GM10248 (cell line): Measurements from ENCODE around the gene PAQR4.

Experiments used
- CTCF ChIA-PET: fragments of 300-600 bp; sonication (Branson Sonifier 250); formaldehyde crosslinking; extraction: SDS; loops from one replicate; lab custom pipeline; 2021; ENCODE audit warnings: antibody characterized with exemption; lab: Yijun Ruan, JAX
- POLR2A ChIA-PET: fragments of 350-650 bp; sonication (Branson Sonifier 250); formaldehyde crosslinking; extraction: SDS; loops from one replicate; lab custom pipeline; 2020; ENCODE audit warnings: antibody characterized with exemption; lab: Yijun Ruan, JAX
- DNase-seq: peaks from one replicate; pipeline ENCODE4 v3.0.0; 2012; ENCODE audit errors: extremely low spot score
- CTCF ChIP-seq: IDR thresholded peaks from 2 replicates; pipeline ENCODE4 v1.5.1; 2012; ENCODE audit warnings: mild to moderate bottlenecking, low read depth; ENCODE audit errors: extremely low read depth, missing control alignments, control extremely low read depth

The PAQR4 gene

GRCh38 chr16:2963074-2963722, 6.0 kb upstream of the PAQR4 start:
- no peak for TF ChIP-seq CTCF
- no peak for DNase-seq
- POLR2A ChIA-PET, result interaction anchor here (0.6 kb wide), 1 partner anchor 16 kb away, joined by 5 read pairs; no protein-coding TSS in a partner anchor
- CTCF ChIA-PET, result interaction anchor here (1.0 to 8.6 kb wide), 10 partner anchors 9 to 55 kb away, joined by 3 to 54 read pairs (median 5); partner anchors contain the start of gene FLYWCH1

- ChIA-PET CTCF (interaction anchor here (1.4 to 8.6 kb wide), 5 partner anchors 8 to 68 kb away, joined by 3 to 54 read pairs (median 8); no protein-coding TSS in a partner anchor), POLR2A (no interaction called here)
- peak; percentile 56 for DNase-seq
- TF ChIP-seq CTCF, result no peak
Measured at GRCh38 chr16:2963723-2964474, 5.2 kb upstream of the PAQR4 start, which contains the start of gene KREMEN2. Gene KREMEN2 (plus strand): TSS chr16:2964275. CDS start chr16:2964521, 246 bp downstream.

GRCh38 chr16:2964475-2965336, 4.4 kb upstream of the PAQR4 start:
- TF ChIP-seq CTCF, result no peak
- ChIA-PET POLR2A (interaction anchor here (0.7 kb wide), 1 partner anchor 16 kb away, joined by 6 read pairs; the partner anchor contains the start of gene PKMYT1), CTCF (interaction anchor here (1.0 to 8.6 kb wide), 7 partner anchors 8 to 96 kb away, joined by 3 to 54 read pairs (median 8); no protein-coding TSS in a partner anchor)
- peak; percentile 88 for DNase-seq

- TF ChIP-seq CTCF, result no peak
- ChIA-PET CTCF (interaction anchor here (1.5 to 8.6 kb wide), 4 partner anchors 10 to 97 kb away, joined by 3 to 54 read pairs (median 8); no protein-coding TSS in a partner anchor), POLR2A (no interaction called here)
- DNase-seq, result no peak
Measured at GRCh38 chr16:2966043-2966807, 2.9 kb upstream of the PAQR4 start.

- ChIA-PET POLR2A (no interaction called here), CTCF (interaction anchor here (1.5 to 2.2 kb wide), 2 partner anchors 10 to 98 kb away, joined by 3 to 8 read pairs; no protein-coding TSS in a partner anchor)
Measured at GRCh38 chr16:2966808-2967191, 2.3 kb upstream of the PAQR4 start.

More at GRCh38 chr16:2966808-2967191, 2.3 kb upstream of the PAQR4 start:
- DNase-seq, result no peak
- TF ChIP-seq CTCF, result no peak
